Measurements from ENCODE around the gene SYNDIG1. TPM values are rescaled to one million over a fixed set of nuclear protein-coding genes. Genes with fewer than 3 reads are reported as not detected.

The SYNDIG1 gene
- total RNA-seq, 1 experiment from 2014 or later: 17.9 TPM

- CTCF ChIA-PET: no interaction called here
Observed at GRCh38 chr20:24578567-24579415, 109.4 kb downstream of the SYNDIG1 start.

DNA sequence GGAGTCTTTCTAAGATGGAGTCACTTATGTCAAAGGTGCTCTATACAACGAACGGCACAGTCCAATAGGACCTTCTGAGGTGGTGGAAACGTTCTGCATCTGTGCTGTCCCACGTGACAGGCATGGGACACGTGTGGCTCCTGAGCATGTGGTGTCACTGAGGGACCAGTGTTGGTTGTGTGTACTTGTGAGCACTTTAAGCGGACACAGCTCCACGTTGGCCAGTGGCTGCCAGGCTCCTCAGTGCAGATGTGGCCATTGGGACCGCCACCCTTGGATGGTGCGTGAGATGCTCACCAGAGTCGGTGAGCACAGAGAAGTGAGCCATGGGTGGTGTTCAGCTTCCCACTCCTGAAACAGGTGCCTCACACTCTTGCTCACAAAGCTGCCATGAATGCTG is 110.0 kb downstream of the SYNDIG1 start:
- CTCF ChIA-PET: no interaction called here

More at GRCh38 chr20:24578567-24579415, 109.4 kb downstream of the SYNDIG1 start:
- H3K27ac ChIP-seq (ENCODE audit: low read depth, low read length, poor library complexity, severe bottlenecking): no peak overlapping the region
- TF ChIP-seq, protein P1, sequence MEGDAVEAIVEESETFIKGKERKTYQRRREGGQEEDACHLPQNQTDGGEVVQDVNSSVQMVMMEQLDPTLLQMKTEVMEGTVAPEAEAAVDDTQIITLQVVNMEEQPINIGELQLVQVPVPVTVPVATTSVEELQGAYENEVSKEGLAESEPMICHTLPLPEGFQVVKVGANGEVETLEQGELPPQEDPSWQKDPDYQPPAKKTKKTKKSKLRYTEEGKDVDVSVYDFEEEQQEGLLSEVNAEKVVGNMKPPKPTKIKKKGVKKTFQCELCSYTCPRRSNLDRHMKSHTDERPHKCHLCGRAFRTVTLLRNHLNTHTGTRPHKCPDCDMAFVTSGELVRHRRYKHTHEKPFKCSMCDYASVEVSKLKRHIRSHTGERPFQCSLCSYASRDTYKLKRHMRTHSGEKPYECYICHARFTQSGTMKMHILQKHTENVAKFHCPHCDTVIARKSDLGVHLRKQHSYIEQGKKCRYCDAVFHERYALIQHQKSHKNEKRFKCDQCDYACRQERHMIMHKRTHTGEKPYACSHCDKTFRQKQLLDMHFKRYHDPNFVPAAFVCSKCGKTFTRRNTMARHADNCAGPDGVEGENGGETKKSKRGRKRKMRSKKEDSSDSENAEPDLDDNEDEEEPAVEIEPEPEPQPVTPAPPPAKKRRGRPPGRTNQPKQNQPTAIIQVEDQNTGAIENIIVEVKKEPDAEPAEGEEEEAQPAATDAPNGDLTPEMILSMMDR (conservative IDR thresholded peaks at IDR 0.05; ENCODE audit: low read depth, low read length): no peak
- TF ChIP-seq EZH2 (IDR thresholded peaks at IDR 0.05; ENCODE audit: borderline replicate concordance, low read depth, low read length, poor library complexity, severe bottlenecking): no peak
- no peaks in the 10 kb centered on the region for H3K36me3 ChIP-seq (ENCODE audit: insufficient read depth, low read length, poor library complexity, severe bottlenecking)
- no TSS peak for BruUV-seq (replicated peaks)
- H3K4me3 ChIP-seq (ENCODE audit: low read depth, low read length, poor library complexity, severe bottlenecking): no peak overlapping the region
- intact Hi-C loops (cut with micrococcal nuclease; ENCODE audit: unreplicated experiment): no loop called here
- no peak for DNase-seq (ENCODE audit: low spot score)
- H3K4me1 ChIP-seq (ENCODE audit: insufficient read depth, low read length, poor library complexity, severe bottlenecking): no peaks in the 10 kb centered on the region
- POLR2A ChIA-PET (ENCODE audit: low non-redundant PET): no interaction called here
- H3K27me3 ChIP-seq (replicated peaks; ENCODE audit: insufficient read depth, low read depth, low read length, poor library complexity): no peaks in the 10 kb centered on the region
- no peaks in the 10 kb centered on the region for H3K9me3 ChIP-seq (ENCODE audit: low read depth, low read length, poor library complexity, severe bottlenecking)

GRCh38 chr20:24580006-24580405 is 110.6 kb downstream of the SYNDIG1 start:
- DNase-seq (ENCODE audit: low spot score): no peak
- H3K27me3 ChIP-seq (replicated peaks; ENCODE audit: insufficient read depth, low read depth, low read length, poor library complexity): no peaks in the 10 kb centered on the region
- ChIA-PET CTCF (no interaction called here), POLR2A (ENCODE audit: low non-redundant PET) (no interaction called here)
- H3K4me1 ChIP-seq (ENCODE audit: insufficient read depth, low read length, poor library complexity, severe bottlenecking): no peaks in the 10 kb centered on the region
- no peaks in the 10 kb centered on the region for H3K36me3 ChIP-seq (ENCODE audit: insufficient read depth, low read length, poor library complexity, severe bottlenecking)
- no peaks in the 10 kb centered on the region for H3K9me3 ChIP-seq (ENCODE audit: low read depth, low read length, poor library complexity, severe bottlenecking)
- no peak overlapping the region for H3K4me3 ChIP-seq (ENCODE audit: low read depth, low read length, poor library complexity, severe bottlenecking)
- TF ChIP-seq, protein P1 (conservative IDR thresholded peaks at IDR 0.05; ENCODE audit: low read depth, low read length): no peak
- TF ChIP-seq EZH2 (IDR thresholded peaks at IDR 0.05; ENCODE audit: borderline replicate concordance, low read depth, low read length, poor library complexity, severe bottlenecking): no peak
- no TSS peak for BruUV-seq (replicated peaks)
- intact Hi-C loops (cut with micrococcal nuclease; ENCODE audit: unreplicated experiment): no loop called here
- no peak overlapping the region for H3K27ac ChIP-seq (ENCODE audit: low read depth, low read length, poor library complexity, severe bottlenecking)

More for the DNA sequence above, 110.0 kb downstream of the SYNDIG1 start:
- Histone ChIP-seq H3K4me3 (ENCODE audit: low read depth, low read length, poor library complexity, severe bottlenecking) (no peak overlapping the region), H3K36me3 (ENCODE audit: insufficient read depth, low read length, poor library complexity, severe bottlenecking) (no peaks in the 10 kb centered on the region), H3K9me3 (ENCODE audit: low read depth, low read length, poor library complexity, severe bottlenecking) (no peaks in the 10 kb centered on the region), H3K27me3 (replicated peaks; ENCODE audit: insufficient read depth, low read depth, low read length, poor library complexity) (no peaks in the 10 kb centered on the region), H3K27ac (ENCODE audit: low read depth, low read length, poor library complexity, severe bottlenecking) (no peak overlapping the region), H3K4me1 (ENCODE audit: insufficient read depth, low read length, poor library complexity, severe bottlenecking) (no peaks in the 10 kb centered on the region)
- POLR2A ChIA-PET (ENCODE audit: low non-redundant PET): no interaction called here
- intact Hi-C loops (cut with micrococcal nuclease; ENCODE audit: unreplicated experiment): no loop called here
- no TSS peak for BruUV-seq (replicated peaks)
- DNase-seq (ENCODE audit: low spot score): no peak
- TF ChIP-seq EZH2 (IDR thresholded peaks at IDR 0.05; ENCODE audit: borderline replicate concordance, low read depth, low read length, poor library complexity, severe bottlenecking): no peak
- TF ChIP-seq, protein P1 (conservative IDR thresholded peaks at IDR 0.05; ENCODE audit: low read depth, low read length): no peak

Data from A673 (cell line).